ENCODE data around the gene TYW5. TPM values are rescaled to one million over a fixed set of nuclear protein-coding genes. Genes with fewer than 3 reads are reported as not detected.

Gene TYW5
- total RNA-seq, 1 experiment from 2014 or later = 14.2 TPM

DNA sequence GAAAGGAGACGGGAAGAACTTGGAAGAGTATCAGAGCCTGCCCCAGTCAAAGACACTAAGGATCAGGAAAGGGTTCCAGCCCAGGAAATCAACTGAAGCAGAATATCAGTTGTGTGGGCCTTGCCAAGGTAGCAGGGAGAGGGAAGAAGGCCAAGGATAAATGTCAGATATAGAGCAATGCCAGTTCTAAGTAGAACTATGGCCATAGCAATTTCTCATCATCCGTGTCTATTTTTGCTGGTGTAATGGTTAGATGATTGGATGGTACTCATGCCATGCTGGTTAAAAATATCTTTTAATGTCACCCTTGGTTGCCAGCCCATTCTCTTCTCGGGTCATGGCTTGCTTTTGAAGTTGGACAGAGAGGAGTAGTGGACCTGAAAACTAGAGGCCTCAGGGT is 42.0 kb upstream of the TYW5 start:
- Mint-ChIP-seq H3K27me3 (ENCODE audit: unreplicated experiment) (no peaks in the 10 kb centered on the region), H3K4me1 (ENCODE audit: low read depth, unreplicated experiment) (peaks cover 12% of the 10 kb centered on the region), H3K9me3 (ENCODE audit: low read depth, unreplicated experiment) (peaks cover 2% of the 10 kb centered on the region), H3K4me3 (ENCODE audit: low read depth, unreplicated experiment) (no peak overlapping the region), H3K36me3 (ENCODE audit: insufficient read depth, unreplicated experiment) (no peaks in the 10 kb centered on the region), H3K27ac (ENCODE audit: unreplicated experiment) (no peak overlapping the region)
- no TSS peak for BruUV-seq (replicated peaks)
- CTCF ChIA-PET = interaction anchor here (0.9 kb wide), 1 partner anchor 10 kb away, joined by 3 read pairs; no protein-coding TSS in a partner anchor
- TF ChIP-seq CTCF (IDR thresholded peaks at IDR 0.05; ENCODE audit: unreplicated experiment) = no peak
- intact Hi-C loops (cut with micrococcal nuclease; ENCODE audit: unreplicated experiment) = no loop called here
- no peak for DNase-seq

- Mint-ChIP-seq H3K27ac (ENCODE audit: unreplicated experiment) (no peak overlapping the region), H3K36me3 (ENCODE audit: insufficient read depth, unreplicated experiment) (no peaks in the 10 kb centered on the region), H3K4me1 (ENCODE audit: low read depth, unreplicated experiment) (peaks cover 12% of the 10 kb centered on the region), H3K9me3 (ENCODE audit: low read depth, unreplicated experiment) (peaks cover 2% of the 10 kb centered on the region), H3K27me3 (ENCODE audit: unreplicated experiment) (no peaks in the 10 kb centered on the region), H3K4me3 (ENCODE audit: low read depth, unreplicated experiment) (no peak overlapping the region)
- intact Hi-C loops (cut with micrococcal nuclease; ENCODE audit: unreplicated experiment) = no loop called here
- no peak for TF ChIP-seq CTCF (IDR thresholded peaks at IDR 0.05; ENCODE audit: unreplicated experiment)
- DNase-seq = no peak
- CTCF ChIA-PET = no interaction called here
- no TSS peak for BruUV-seq (replicated peaks)
Observed at GRCh38 chr2:199994896-199995295, 39.6 kb upstream of the TYW5 start.

DNA sequence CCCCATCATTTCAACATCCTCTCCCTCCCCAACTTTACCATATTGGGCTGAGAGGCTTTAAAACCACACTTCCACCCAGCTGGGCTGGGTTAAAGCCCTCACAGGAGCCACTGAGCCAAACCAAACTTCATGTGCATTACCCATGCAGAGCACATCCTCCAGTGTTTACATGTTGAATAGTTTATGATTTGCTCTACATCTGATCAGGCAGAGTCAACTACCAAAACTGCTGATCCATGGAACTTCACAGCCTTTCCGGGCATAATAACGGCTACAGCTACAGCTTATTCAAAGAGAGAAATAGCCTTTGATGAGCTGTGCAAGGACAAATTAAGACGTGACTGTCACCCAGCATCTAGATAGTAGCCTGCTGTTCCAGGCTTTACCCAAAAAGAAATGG is 39.1 kb upstream of the TYW5 start:
- TF ChIP-seq CTCF (IDR thresholded peaks at IDR 0.05; ENCODE audit: unreplicated experiment) = no peak
- CTCF ChIA-PET = no interaction called here
- H3K27me3 Mint-ChIP-seq (ENCODE audit: unreplicated experiment) = no peaks in the 10 kb centered on the region

DNA sequence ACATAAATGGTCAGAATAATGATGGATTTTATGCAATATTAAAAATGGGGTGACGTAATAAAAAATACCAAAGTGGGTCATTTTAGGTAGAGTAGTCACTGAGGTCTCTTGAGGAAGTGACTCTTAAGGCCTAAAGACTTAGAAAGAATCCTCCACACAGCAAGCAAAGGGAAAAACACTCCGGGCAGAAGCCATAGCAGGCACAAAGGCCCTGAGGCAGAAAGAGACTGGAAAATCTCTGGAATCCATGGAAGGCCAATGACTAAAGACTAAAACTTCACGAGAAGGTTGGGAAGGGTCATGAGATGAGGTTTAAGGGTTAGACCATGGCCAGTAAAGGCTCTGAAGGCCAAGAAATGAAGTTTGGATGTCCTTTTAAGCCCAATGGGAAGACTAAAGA is 37.0 kb upstream of the TYW5 start:
- no peak for TF ChIP-seq CTCF (IDR thresholded peaks at IDR 0.05; ENCODE audit: unreplicated experiment)
- H3K27me3 Mint-ChIP-seq (ENCODE audit: unreplicated experiment) = no peaks in the 10 kb centered on the region
- peaks cover 2% of the 10 kb centered on the region for H3K9me3 Mint-ChIP-seq (ENCODE audit: low read depth, unreplicated experiment)
- H3K4me1 Mint-ChIP-seq (ENCODE audit: low read depth, unreplicated experiment) = peaks cover 12% of the 10 kb centered on the region
- H3K36me3 Mint-ChIP-seq (ENCODE audit: insufficient read depth, unreplicated experiment) = no peaks in the 10 kb centered on the region
- CTCF ChIA-PET = no interaction called here
- intact Hi-C loops (cut with micrococcal nuclease; ENCODE audit: unreplicated experiment) = no loop called here
- no peak overlapping the region for H3K27ac Mint-ChIP-seq (ENCODE audit: unreplicated experiment)
- DNase-seq = no peak
- no TSS peak for BruUV-seq (replicated peaks)
- H3K4me3 Mint-ChIP-seq (ENCODE audit: low read depth, unreplicated experiment) = no peak overlapping the region

More for the DNA sequence above, 39.1 kb upstream of the TYW5 start:
- no TSS peak for BruUV-seq (replicated peaks)
- Mint-ChIP-seq H3K27ac (ENCODE audit: unreplicated experiment) (no peak overlapping the region), H3K9me3 (ENCODE audit: low read depth, unreplicated experiment) (peaks cover 2% of the 10 kb centered on the region), H3K4me1 (ENCODE audit: low read depth, unreplicated experiment) (peaks cover 12% of the 10 kb centered on the region), H3K36me3 (ENCODE audit: insufficient read depth, unreplicated experiment) (no peaks in the 10 kb centered on the region), H3K4me3 (ENCODE audit: low read depth, unreplicated experiment) (no peak overlapping the region)
- no peak for DNase-seq
- intact Hi-C loops (cut with micrococcal nuclease; ENCODE audit: unreplicated experiment) = no loop called here

Measured in Calu3 (cell line).